Astrocyte (in vitro differentiated cells and primary cell): ENCODE results near the gene SMPDL3A. TPM values are rescaled to one million over a fixed set of nuclear protein-coding genes. Genes with fewer than 3 reads are reported as not detected.

ENCODE experiments used
- DNase-seq: peaks from one replicate; pipeline ENCODE4 v3.0.0-alpha.2; 2010; ENCODE audit warnings: low read depth
- FAIRE-seq: peaks from 2 replicates; lab custom pipeline; 2011; peaks lifted over from hg19 to GRCh38; lab: Jason Lieb, UNC
- H2AFZ ChIP-seq: 2 replicates; pipeline ENCODE4 v1.6.0; 2012; ENCODE audit warnings: low read depth, low read length, inconsistent platforms
- H3K27ac ChIP-seq: 2 replicates; pipeline ENCODE4 v1.5.1; 2011; ENCODE audit warnings: low read depth, low read length, inconsistent platforms
- H3K27me3 ChIP-seq: 2 replicates; pipeline ENCODE4 v1.6.0; 2011; ENCODE audit warnings: low read length, inconsistent platforms; ENCODE audit not compliant: insufficient read depth
- H3K36me3 ChIP-seq: 2 replicates; pipeline ENCODE4 v1.5.1; 2011; ENCODE audit warnings: low read length, inconsistent platforms; ENCODE audit not compliant: insufficient read depth
- H3K4me1 ChIP-seq: 2 replicates; pipeline ENCODE4 v1.5.1; 2011; ENCODE audit warnings: low read length, inconsistent platforms; ENCODE audit not compliant: insufficient read depth
- H3K4me2 ChIP-seq: 2 replicates; pipeline ENCODE4 v1.6.0; 2012; ENCODE audit warnings: low read length, inconsistent platforms
- H3K4me3 ChIP-seq: 2 replicates; pipeline ENCODE4 v1.5.1; 2011; ENCODE audit warnings: low read depth, mild to moderate bottlenecking, low read length, inconsistent platforms; ENCODE audit not compliant: insufficient read depth
- H3K79me2 ChIP-seq: 2 replicates; pipeline ENCODE4 v1.6.0; 2012; ENCODE audit warnings: mild to moderate bottlenecking, low read length, inconsistent platforms; ENCODE audit not compliant: insufficient read depth
- H3K9ac ChIP-seq: 2 replicates; pipeline ENCODE4 v1.6.0; 2012; ENCODE audit warnings: mild to moderate bottlenecking, low read length, inconsistent platforms
- H3K9me3 ChIP-seq: 2 replicates; pipeline ENCODE4 v1.5.1; 2012; ENCODE audit warnings: low read depth, mild to moderate bottlenecking, low read length, inconsistent platforms; ENCODE audit not compliant: insufficient read depth
- H4K20me1 ChIP-seq: 2 replicates; pipeline ENCODE4 v1.6.0; 2012; ENCODE audit warnings: low read length, inconsistent platforms; ENCODE audit not compliant: insufficient read depth
- H3K27ac Mint-ChIP-seq: one replicate; pipeline ENCODE4 v1.8.0; 2021; ENCODE audit warnings: mild to moderate bottlenecking, mixed read lengths; ENCODE audit not compliant: unreplicated experiment
- H3K27me3 Mint-ChIP-seq: one replicate; pipeline ENCODE4 v1.8.0; 2021; ENCODE audit warnings: low read depth, mixed read lengths; ENCODE audit not compliant: unreplicated experiment
- H3K36me3 Mint-ChIP-seq: one replicate; pipeline ENCODE4 v1.8.0; 2021; ENCODE audit warnings: low read depth, mixed read lengths; ENCODE audit not compliant: unreplicated experiment
- H3K4me1 Mint-ChIP-seq: one replicate; pipeline ENCODE4 v1.8.0; 2021; ENCODE audit warnings: low read depth, mixed read lengths; ENCODE audit not compliant: unreplicated experiment
- H3K4me3 Mint-ChIP-seq: one replicate; pipeline ENCODE4 v1.8.0; 2021; ENCODE audit warnings: mild to moderate bottlenecking, moderate library complexity, mixed read lengths; ENCODE audit not compliant: unreplicated experiment
- H3K9me3 Mint-ChIP-seq: one replicate; pipeline ENCODE4 v1.8.0; 2021; ENCODE audit warnings: mild to moderate bottlenecking, mixed read lengths; ENCODE audit not compliant: unreplicated experiment
- EZH2 ChIP-seq: IDR thresholded peaks from 2 replicates; pipeline ENCODE4 v1.6.1; 2012; ENCODE audit warnings: mild to moderate bottlenecking, low read length, inconsistent platforms; ENCODE audit not compliant: insufficient read depth
- total RNA-seq: library from RNA; stranded (reverse); gene quantifications from 2 replicates; pipeline ENCODE4 v1.2.1, GENCODE V29; 2021
- TF ChIP-seq, protein P1 (sequence below): IDR thresholded peaks from 2 replicates; pipeline ENCODE4 v1.5.1; 2011; ENCODE audit warnings: low read depth, mild to moderate bottlenecking, inconsistent platforms, low read length, moderate library complexity; ENCODE audit not compliant: insufficient read depth

SMPDL3A gene
- total RNA-seq, 1 donor from 2014 or later: 7.3 TPM

DNA sequence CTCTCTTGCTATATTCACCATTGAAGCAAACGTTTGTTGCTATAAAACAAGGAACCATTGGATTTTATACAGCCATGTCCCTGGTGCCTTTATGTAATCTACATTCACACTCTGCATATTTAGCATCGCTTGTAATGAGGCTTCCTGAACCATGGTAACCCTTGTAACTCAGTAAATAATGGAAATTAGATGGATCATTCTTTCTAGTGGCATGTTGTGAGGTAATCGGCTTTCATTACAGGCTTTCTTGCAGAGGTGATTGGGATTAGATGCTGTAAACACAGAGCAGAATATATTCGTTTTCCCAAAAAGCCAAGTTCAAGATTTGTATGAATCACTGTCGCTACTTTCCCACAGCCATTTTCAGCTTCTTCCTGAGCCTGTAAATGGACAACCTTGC, 36.1 kb downstream of the SMPDL3A start:
- Histone ChIP-seq H3K4me2 (no peak overlapping the region), H3K27ac (no peak overlapping the region), H3K27me3 (no peaks in the 10 kb centered on the region), H2AFZ (no peak overlapping the region), H3K9ac (no peak overlapping the region), H3K9me3 (no peaks in the 10 kb centered on the region), H3K79me2 (no peaks in the 10 kb centered on the region), H3K4me1 (no peaks in the 10 kb centered on the region), H4K20me1 (no peaks in the 10 kb centered on the region), H3K4me3 (no peak overlapping the region), H3K36me3 (no peaks in the 10 kb centered on the region)
- Mint-ChIP-seq H3K27ac (no peak overlapping the region), H3K27me3 (no peaks in the 10 kb centered on the region), H3K4me3 (no peak overlapping the region), H3K36me3 (no peaks in the 10 kb centered on the region), H3K9me3 (no peaks in the 10 kb centered on the region), H3K4me1 (no peaks in the 10 kb centered on the region)
- DNase-seq: peak; percentile 3
- no peak for FAIRE-seq
- TF ChIP-seq, protein P1, sequence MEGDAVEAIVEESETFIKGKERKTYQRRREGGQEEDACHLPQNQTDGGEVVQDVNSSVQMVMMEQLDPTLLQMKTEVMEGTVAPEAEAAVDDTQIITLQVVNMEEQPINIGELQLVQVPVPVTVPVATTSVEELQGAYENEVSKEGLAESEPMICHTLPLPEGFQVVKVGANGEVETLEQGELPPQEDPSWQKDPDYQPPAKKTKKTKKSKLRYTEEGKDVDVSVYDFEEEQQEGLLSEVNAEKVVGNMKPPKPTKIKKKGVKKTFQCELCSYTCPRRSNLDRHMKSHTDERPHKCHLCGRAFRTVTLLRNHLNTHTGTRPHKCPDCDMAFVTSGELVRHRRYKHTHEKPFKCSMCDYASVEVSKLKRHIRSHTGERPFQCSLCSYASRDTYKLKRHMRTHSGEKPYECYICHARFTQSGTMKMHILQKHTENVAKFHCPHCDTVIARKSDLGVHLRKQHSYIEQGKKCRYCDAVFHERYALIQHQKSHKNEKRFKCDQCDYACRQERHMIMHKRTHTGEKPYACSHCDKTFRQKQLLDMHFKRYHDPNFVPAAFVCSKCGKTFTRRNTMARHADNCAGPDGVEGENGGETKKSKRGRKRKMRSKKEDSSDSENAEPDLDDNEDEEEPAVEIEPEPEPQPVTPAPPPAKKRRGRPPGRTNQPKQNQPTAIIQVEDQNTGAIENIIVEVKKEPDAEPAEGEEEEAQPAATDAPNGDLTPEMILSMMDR: no peak
- TF ChIP-seq EZH2: no peak

DNA sequence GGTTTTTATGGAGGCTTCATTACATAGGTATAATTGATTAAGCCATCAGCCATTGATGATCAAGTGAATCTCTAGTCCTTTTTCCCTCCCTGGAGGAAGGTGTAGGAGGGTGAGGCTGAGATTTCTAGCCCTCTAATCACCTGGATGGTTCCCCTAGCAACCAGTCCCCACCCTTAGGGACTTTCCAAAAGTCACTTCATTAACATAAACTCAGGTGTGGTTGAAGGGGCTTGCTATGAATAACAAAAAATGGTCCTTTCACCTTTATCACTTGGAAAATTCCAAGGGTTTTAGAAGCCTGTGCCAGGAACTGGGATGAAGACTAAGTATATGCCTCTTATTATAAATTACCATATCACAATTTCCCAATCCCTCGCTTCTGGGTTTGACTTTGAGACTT, 40.4 kb downstream of the SMPDL3A start:
- no peaks in the 10 kb centered on the region for H3K4me1 Mint-ChIP-seq
- DNase-seq: no peak
- no peaks in the 10 kb centered on the region for H3K36me3 Mint-ChIP-seq
- no peaks in the 10 kb centered on the region for H3K79me2 ChIP-seq
- H3K4me1 ChIP-seq: no peaks in the 10 kb centered on the region
- H3K36me3 ChIP-seq: no peaks in the 10 kb centered on the region
- H3K27me3 Mint-ChIP-seq: no peaks in the 10 kb centered on the region
- H3K4me2 ChIP-seq: no peak overlapping the region
- H3K27ac ChIP-seq: no peak overlapping the region
- H3K27me3 ChIP-seq: no peaks in the 10 kb centered on the region
- no peaks in the 10 kb centered on the region for H4K20me1 ChIP-seq
- H3K9ac ChIP-seq: no peak overlapping the region
- no peak overlapping the region for H3K27ac Mint-ChIP-seq
- H3K9me3 ChIP-seq: no peaks in the 10 kb centered on the region
- no peak for TF ChIP-seq EZH2
- TF ChIP-seq, protein P1: no peak
- no peak overlapping the region for H2AFZ ChIP-seq
- FAIRE-seq: no peak
- no peak overlapping the region for H3K4me3 ChIP-seq
- H3K4me3 Mint-ChIP-seq: no peak overlapping the region
- H3K9me3 Mint-ChIP-seq: no peaks in the 10 kb centered on the region

DNA sequence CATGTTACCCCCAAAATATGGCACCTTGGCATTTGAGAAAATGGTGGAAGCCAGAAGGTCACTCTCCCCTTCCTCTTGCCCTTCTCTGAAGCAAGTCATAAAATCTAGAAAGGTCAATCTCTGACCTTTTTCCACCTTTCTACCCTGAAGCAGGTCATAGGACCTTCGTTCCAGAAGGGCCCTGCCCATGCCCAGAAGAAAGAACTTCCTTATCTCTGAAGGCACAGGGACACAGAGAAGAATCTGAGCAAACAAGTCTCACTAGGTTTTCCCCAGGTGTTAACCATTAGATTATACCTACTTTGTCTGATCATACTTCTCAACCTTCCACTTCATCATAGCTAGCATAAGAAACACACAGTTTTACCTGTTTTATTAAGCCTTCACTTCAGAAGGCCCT, 42.5 kb downstream of the SMPDL3A start:
- H3K27me3 ChIP-seq: no peaks in the 10 kb centered on the region
- H3K36me3 ChIP-seq: no peaks in the 10 kb centered on the region
- no peak for TF ChIP-seq EZH2
- TF ChIP-seq, protein P1: no peak
- H3K4me3 Mint-ChIP-seq: no peak overlapping the region
- FAIRE-seq (no peak), DNase-seq (no peak)
- H3K4me1 Mint-ChIP-seq: no peaks in the 10 kb centered on the region
- H3K4me3 ChIP-seq: no peak overlapping the region
- H3K9me3 ChIP-seq: no peaks in the 10 kb centered on the region
- H2AFZ ChIP-seq: no peak overlapping the region
- H3K4me1 ChIP-seq: no peaks in the 10 kb centered on the region
- no peak overlapping the region for H3K27ac Mint-ChIP-seq
- no peak overlapping the region for H3K27ac ChIP-seq
- no peaks in the 10 kb centered on the region for H3K36me3 Mint-ChIP-seq
- H3K4me2 ChIP-seq: no peak overlapping the region
- no peaks in the 10 kb centered on the region for H4K20me1 ChIP-seq
- no peaks in the 10 kb centered on the region for H3K79me2 ChIP-seq
- H3K27me3 Mint-ChIP-seq: no peaks in the 10 kb centered on the region
- no peak overlapping the region for H3K9ac ChIP-seq
- H3K9me3 Mint-ChIP-seq: no peaks in the 10 kb centered on the region
